ENCODE measurements around the gene BBS7. TPM values are rescaled to one million over a fixed set of nuclear protein-coding genes. Genes with fewer than 3 reads are reported as not detected.

BBS7 gene
- total and polyA plus RNA-seq, 10 of the 15 experiments (the other 5 are each of a cell fraction or from before 2014, with no cell fraction given), result 5.2 to 15.2 (median 9.0) TPM

DNA sequence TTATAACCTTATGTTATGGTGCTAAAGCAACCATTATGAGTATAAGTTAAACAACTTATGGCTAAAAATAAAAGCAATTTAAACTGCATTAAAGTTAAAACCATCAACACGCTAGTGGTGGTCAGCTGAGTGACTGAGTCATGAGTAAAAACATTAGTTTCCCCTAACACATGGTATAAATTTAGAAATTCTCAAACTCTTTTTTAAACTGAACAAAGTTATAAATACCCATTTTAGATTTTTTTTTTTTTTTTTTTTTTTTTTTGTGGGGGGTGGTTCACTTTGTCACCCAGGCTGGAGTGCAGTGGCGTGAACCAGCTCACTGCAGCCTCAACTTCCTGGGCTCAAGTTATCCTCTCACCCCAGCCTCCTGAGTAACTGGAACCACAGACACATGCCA, 5.4 kb upstream of the BBS7 start (continued):
- TF ChIP-seq, protein P1, sequence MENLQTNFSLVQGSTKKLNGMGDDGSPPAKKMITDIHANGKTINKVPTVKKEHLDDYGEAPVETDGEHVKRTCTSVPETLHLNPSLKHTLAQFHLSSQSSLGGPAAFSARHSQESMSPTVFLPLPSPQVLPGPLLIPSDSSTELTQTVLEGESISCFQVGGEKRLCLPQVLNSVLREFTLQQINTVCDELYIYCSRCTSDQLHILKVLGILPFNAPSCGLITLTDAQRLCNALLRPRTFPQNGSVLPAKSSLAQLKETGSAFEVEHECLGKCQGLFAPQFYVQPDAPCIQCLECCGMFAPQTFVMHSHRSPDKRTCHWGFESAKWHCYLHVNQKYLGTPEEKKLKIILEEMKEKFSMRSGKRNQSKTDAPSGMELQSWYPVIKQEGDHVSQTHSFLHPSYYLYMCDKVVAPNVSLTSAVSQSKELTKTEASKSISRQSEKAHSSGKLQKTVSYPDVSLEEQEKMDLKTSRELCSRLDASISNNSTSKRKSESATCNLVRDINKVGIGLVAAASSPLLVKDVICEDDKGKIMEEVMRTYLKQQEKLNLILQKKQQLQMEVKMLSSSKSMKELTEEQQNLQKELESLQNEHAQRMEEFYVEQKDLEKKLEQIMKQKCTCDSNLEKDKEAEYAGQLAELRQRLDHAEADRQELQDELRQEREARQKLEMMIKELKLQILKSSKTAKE (IDR thresholded peaks at IDR 0.05; ENCODE audit: low read depth, poor library complexity, severe bottlenecking), result peak; percentile 66
- TF ChIP-seq MEF2A (IDR thresholded peaks at IDR 0.05; ENCODE audit: insufficient read depth, low read depth, low read length) (peak; percentile 81), CBFB (IDR thresholded peaks at IDR 0.05; ENCODE audit: low read depth) (no peak), JUNB (IDR thresholded peaks at IDR 0.05) (peak; percentile 29; the same call in 1 of the 2 replicates), ZNF384 (IDR thresholded peaks at IDR 0.05; ENCODE audit: borderline replicate concordance, low read depth, low read length) (peak; percentile 60; the same call in 1 of the 2 replicates), MTA2 (IDR thresholded peaks at IDR 0.05; ENCODE audit: low read depth) (peak; percentile 35; the same call in 1 of the 2 replicates), CHD4 (IDR thresholded peaks at IDR 0.05) (no peak), DPF2 (IDR thresholded peaks at IDR 0.05) (no peak), CREB1 (IDR thresholded peaks at IDR 0.05; ENCODE audit: low read depth) (no peak)
- TF ChIP-seq, protein P2, sequence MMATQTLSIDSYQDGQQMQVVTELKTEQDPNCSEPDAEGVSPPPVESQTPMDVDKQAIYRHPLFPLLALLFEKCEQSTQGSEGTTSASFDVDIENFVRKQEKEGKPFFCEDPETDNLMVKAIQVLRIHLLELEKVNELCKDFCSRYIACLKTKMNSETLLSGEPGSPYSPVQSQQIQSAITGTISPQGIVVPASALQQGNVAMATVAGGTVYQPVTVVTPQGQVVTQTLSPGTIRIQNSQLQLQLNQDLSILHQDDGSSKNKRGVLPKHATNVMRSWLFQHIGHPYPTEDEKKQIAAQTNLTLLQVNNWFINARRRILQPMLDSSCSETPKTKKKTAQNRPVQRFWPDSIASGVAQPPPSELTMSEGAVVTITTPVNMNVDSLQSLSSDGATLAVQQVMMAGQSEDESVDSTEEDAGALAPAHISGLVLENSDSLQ (IDR thresholded peaks at IDR 0.05), result no peak
- TF ChIP-seq, protein P3, sequence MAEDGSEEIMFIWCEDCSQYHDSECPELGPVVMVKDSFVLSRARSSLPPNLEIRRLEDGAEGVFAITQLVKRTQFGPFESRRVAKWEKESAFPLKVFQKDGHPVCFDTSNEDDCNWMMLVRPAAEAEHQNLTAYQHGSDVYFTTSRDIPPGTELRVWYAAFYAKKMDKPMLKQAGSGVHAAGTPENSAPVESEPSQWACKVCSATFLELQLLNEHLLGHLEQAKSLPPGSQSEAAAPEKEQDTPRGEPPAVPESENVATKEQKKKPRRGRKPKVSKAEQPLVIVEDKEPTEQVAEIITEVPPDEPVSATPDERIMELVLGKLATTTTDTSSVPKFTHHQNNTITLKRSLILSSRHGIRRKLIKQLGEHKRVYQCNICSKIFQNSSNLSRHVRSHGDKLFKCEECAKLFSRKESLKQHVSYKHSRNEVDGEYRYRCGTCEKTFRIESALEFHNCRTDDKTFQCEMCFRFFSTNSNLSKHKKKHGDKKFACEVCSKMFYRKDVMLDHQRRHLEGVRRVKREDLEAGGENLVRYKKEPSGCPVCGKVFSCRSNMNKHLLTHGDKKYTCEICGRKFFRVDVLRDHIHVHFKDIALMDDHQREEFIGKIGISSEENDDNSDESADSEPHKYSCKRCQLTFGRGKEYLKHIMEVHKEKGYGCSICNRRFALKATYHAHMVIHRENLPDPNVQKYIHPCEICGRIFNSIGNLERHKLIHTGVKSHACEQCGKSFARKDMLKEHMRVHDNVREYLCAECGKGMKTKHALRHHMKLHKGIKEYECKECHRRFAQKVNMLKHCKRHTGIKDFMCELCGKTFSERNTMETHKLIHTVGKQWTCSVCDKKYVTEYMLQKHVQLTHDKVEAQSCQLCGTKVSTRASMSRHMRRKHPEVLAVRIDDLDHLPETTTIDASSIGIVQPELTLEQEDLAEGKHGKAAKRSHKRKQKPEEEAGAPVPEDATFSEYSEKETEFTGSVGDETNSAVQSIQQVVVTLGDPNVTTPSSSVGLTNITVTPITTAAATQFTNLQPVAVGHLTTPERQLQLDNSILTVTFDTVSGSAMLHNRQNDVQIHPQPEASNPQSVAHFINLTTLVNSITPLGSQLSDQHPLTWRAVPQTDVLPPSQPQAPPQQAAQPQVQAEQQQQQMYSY (CRISPR knock-in tag; IDR thresholded peaks at IDR 0.05), result no peak
- TF ChIP-seq, protein P4, sequence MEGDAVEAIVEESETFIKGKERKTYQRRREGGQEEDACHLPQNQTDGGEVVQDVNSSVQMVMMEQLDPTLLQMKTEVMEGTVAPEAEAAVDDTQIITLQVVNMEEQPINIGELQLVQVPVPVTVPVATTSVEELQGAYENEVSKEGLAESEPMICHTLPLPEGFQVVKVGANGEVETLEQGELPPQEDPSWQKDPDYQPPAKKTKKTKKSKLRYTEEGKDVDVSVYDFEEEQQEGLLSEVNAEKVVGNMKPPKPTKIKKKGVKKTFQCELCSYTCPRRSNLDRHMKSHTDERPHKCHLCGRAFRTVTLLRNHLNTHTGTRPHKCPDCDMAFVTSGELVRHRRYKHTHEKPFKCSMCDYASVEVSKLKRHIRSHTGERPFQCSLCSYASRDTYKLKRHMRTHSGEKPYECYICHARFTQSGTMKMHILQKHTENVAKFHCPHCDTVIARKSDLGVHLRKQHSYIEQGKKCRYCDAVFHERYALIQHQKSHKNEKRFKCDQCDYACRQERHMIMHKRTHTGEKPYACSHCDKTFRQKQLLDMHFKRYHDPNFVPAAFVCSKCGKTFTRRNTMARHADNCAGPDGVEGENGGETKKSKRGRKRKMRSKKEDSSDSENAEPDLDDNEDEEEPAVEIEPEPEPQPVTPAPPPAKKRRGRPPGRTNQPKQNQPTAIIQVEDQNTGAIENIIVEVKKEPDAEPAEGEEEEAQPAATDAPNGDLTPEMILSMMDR (IDR thresholded peaks at IDR 0.05 in 2 of 3, conservative IDR thresholded peaks at IDR 0.05 in 1 of 3; ENCODE audit: control insufficient read depth in 2 of 3, extremely low read depth in 1 of 3, insufficient read depth in 1 of 3, low read depth in 3 of 3, low read length in 3 of 3), result no peak
